MM.1S (cell line): ENCODE results near the gene ADAMTSL1.

Experiments
- CTCF ChIP-seq: fragments of 300-600 bp; sonication (generic); IDR thresholded peaks from 2 replicates; pipeline ENCODE4 v1.5.1; 2016; ENCODE audit warnings: antibody characterized with exemption, low read length, mixed read lengths
- EZH2 ChIP-seq: fragments of 300-600 bp; sonication (generic); optimal IDR thresholded peaks from 2 replicates; pipeline ENCODE3; 2017; ENCODE audit warnings: low read depth, mild to moderate bottlenecking, antibody characterized with exemption, low read length, mixed read lengths
- EZH2phosphoT487 ChIP-seq: fragments of 300-600 bp; sonication (generic); IDR thresholded peaks from 2 replicates; pipeline ENCODE4 v1.6.1; 2018; ENCODE audit warnings: antibody characterized with exemption, low read length

DNA sequence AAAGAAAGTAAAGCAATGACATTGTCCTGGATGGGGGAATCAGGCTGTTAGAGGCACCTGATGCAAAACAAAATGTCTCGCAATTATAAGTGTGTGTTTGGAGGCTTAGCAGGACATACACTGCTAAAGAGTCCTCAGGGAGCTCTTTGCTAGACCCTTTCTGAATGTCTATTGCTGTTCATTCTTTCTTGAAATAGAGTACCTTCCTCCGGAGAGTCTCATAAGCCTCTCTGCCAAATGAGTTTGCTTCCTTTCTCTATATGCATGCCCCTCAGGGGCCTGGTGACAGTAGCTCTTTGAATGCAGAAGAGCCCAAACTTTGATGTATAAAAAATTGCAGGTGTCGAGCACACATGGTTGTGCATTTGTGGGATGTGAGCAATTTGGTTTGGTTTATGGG is 26.4 kb upstream of the ADAMTSL1 start:
- TF ChIP-seq CTCF (no peak), EZH2 (no peak), EZH2phosphoT487 (no peak)
